IMR-90 (cell line): Measurements from ENCODE around the gene PPDPF. TPM values are rescaled to one million over a fixed set of nuclear protein-coding genes. Genes with fewer than 3 reads are reported as not detected.

Experiments
- ATAC-seq: fragments of 200-7000 bp; cut with Tn5 transposase; 2 replicates; pipeline ENCODE4 v1.9.1; 2020; ENCODE audit warnings: low read depth, mild to moderate bottlenecking, moderate library complexity
- BruUV-seq: library from RNA; stranded (reverse); fragments of 400-500 nt; replicated peaks from 2 replicates; lab custom pipeline; 2021; lab: Mats Ljungman, UMichigan
- CTCF ChIA-PET: fragments of 300-600 bp; formaldehyde crosslinking; extraction: SDS; loops from one replicate; lab custom pipeline; 2021; ENCODE audit warnings: antibody characterized with exemption; lab: Yijun Ruan, JAX
- POLR2A ChIA-PET: fragments of 300-600 bp; sonication (Branson Sonifier 250); formaldehyde crosslinking; loops from one replicate; lab custom pipeline; 2022; ENCODE audit warnings: antibody characterized with exemption; ENCODE audit not compliant: unreplicated experiment; lab: Charles Lee
- DNase-seq: peaks from one replicate; pipeline ENCODE4 v3.0.0; 2013
- H2AFZ ChIP-seq: replicated peaks from 2 replicates; pipeline ENCODE3; 2013; ENCODE audit warnings: low read length, mild to moderate bottlenecking; ENCODE audit not compliant: poor library complexity
- H2AK5ac ChIP-seq: 2 replicates; pipeline ENCODE4 v1.6.1; 2013; ENCODE audit warnings: low read depth, low read length, inconsistent platforms
- H2AK9ac ChIP-seq: replicated peaks from 2 replicates; pipeline ENCODE3; 2013; ENCODE audit warnings: mild to moderate bottlenecking, low read depth, low read length, moderate library complexity; ENCODE audit not compliant: poor library complexity
- H2BK120ac ChIP-seq: 2 replicates; pipeline ENCODE4 v1.6.1; 2013; ENCODE audit warnings: low read depth, low read length, inconsistent platforms
- H2BK15ac ChIP-seq: 3 replicates; pipeline ENCODE4 v1.6.1; 2013; ENCODE audit warnings: low read depth, low read length, inconsistent platforms
- H2BK20ac ChIP-seq: 2 replicates; pipeline ENCODE4 v1.6.1; 2013; ENCODE audit warnings: low read depth, mild to moderate bottlenecking, inconsistent platforms, low read length, moderate library complexity
- H2BK5ac ChIP-seq: 2 replicates; pipeline ENCODE4 v1.6.1; 2013; ENCODE audit warnings: mild to moderate bottlenecking, low read depth, low read length, inconsistent platforms; ENCODE audit not compliant: poor library complexity, severe bottlenecking
- H3K14ac ChIP-seq: replicated peaks from 2 replicates; pipeline ENCODE4 v1.6.1; 2013; ENCODE audit warnings: low read depth, low read length, inconsistent platforms
- H3K18ac ChIP-seq: 2 replicates; pipeline ENCODE4 v1.6.1; 2013; ENCODE audit warnings: low read depth, low read length, control low read depth
- H3K23ac ChIP-seq: 2 replicates; pipeline ENCODE4 v1.6.1; 2013; ENCODE audit warnings: low read depth, low read length, inconsistent platforms
- H3K27ac ChIP-seq: 2 replicates; pipeline ENCODE4 v1.5.1; 2013; ENCODE audit warnings: mild to moderate bottlenecking, control low read depth, low read length; ENCODE audit not compliant: insufficient read depth
- H3K27me3 ChIP-seq: 2 replicates; pipeline ENCODE4 v1.6.1; 2013; ENCODE audit warnings: low read length; ENCODE audit not compliant: control insufficient read depth, insufficient read depth
- H3K36me3 ChIP-seq: 2 replicates; pipeline ENCODE4 v1.6.1; 2013; ENCODE audit warnings: low read length, mixed read lengths; ENCODE audit not compliant: control insufficient read depth, insufficient read depth
- H3K4ac ChIP-seq: 2 replicates; pipeline ENCODE4 v1.6.1; 2013; ENCODE audit warnings: low read depth, low read length, inconsistent platforms
- H3K4me1 ChIP-seq: 2 replicates; pipeline ENCODE4 v1.6.1; 2013; ENCODE audit warnings: low read length, mixed read lengths; ENCODE audit not compliant: control insufficient read depth, insufficient read depth
- H3K4me2 ChIP-seq: 2 replicates; pipeline ENCODE4 v1.6.1; 2013; ENCODE audit warnings: low read depth, mild to moderate bottlenecking, control low read depth, low read length, moderate library complexity
- H3K4me3 ChIP-seq: 2 replicates; pipeline ENCODE4 v1.5.1; 2013; ENCODE audit warnings: low read depth, mild to moderate bottlenecking, control low read depth, low read length, moderate library complexity; ENCODE audit not compliant: insufficient read depth
- H3K56ac ChIP-seq: 2 replicates; pipeline ENCODE4 v1.6.1; 2013; ENCODE audit warnings: low read length, inconsistent platforms; ENCODE audit not compliant: insufficient read depth; ENCODE audit errors: extremely low read depth
- H3K79me1 ChIP-seq, 2 experiments: 2 replicates each; pipeline ENCODE4 v1.6.1; 2013; ENCODE audit warnings: low read length in 2 of 2, inconsistent platforms in 1 of 2, low read depth in 1 of 2
- H3K9ac ChIP-seq: 2 replicates; pipeline ENCODE4 v1.6.1; 2013; ENCODE audit warnings: low read depth, low read length, control low read depth
- H3K9me1 ChIP-seq: 2 replicates; pipeline ENCODE4 v1.6.1; 2013; ENCODE audit warnings: low read length, inconsistent platforms; ENCODE audit not compliant: insufficient read depth
- H3K9me3 ChIP-seq: 2 replicates; pipeline ENCODE4 v1.6.1; 2013; ENCODE audit warnings: low read length; ENCODE audit not compliant: control insufficient read depth, insufficient read depth
- H4K20me1 ChIP-seq: 2 replicates; pipeline ENCODE4 v1.6.1; 2013; ENCODE audit warnings: low read length, inconsistent platforms; ENCODE audit not compliant: insufficient read depth
- H4K5ac ChIP-seq: 2 replicates; pipeline ENCODE4 v1.6.1; 2013; ENCODE audit warnings: mild to moderate bottlenecking, low read depth, low read length, control low read depth
- H4K8ac ChIP-seq, 2 experiments: 2 replicates each; pipeline ENCODE4 v1.6.1; 2013; ENCODE audit warnings: low read depth in 2 of 2, low read length in 2 of 2, control low read depth in 1 of 2, inconsistent platforms in 1 of 2
- H4K91ac ChIP-seq: 2 replicates; pipeline ENCODE4 v1.6.1; 2013; ENCODE audit warnings: low read depth, low read length, inconsistent platforms; ENCODE audit not compliant: insufficient read depth
- BHLHE40 ChIP-seq: fragments of 150-350 bp; IDR thresholded peaks from 2 replicates; pipeline ENCODE4 v1.6.1; 2016; ENCODE audit warnings: mild to moderate bottlenecking, low read depth, low read length
- CEBPB ChIP-seq: IDR thresholded peaks from 2 replicates; pipeline ENCODE4 v1.6.1; 2012; ENCODE audit warnings: low read depth, low read length, improper control_type of control experiment
- CHD1 ChIP-seq: IDR thresholded peaks from 2 replicates; pipeline ENCODE4 v1.6.1; 2012; ENCODE audit warnings: low read depth, low read length, improper control_type of control experiment
- MAFK ChIP-seq: IDR thresholded peaks from 2 replicates; pipeline ENCODE4 v1.6.1; 2012; ENCODE audit warnings: low read depth, low read length, improper control_type of control experiment
- MXI1 ChIP-seq: IDR thresholded peaks from 2 replicates; pipeline ENCODE4 v1.6.1; 2012; ENCODE audit warnings: low read depth, mild to moderate bottlenecking, low read length, moderate library complexity, borderline replicate concordance
- RCOR1 ChIP-seq: IDR thresholded peaks from 2 replicates; pipeline ENCODE4 v1.6.1; 2012; ENCODE audit warnings: mild to moderate bottlenecking, low read length, improper control_type of control experiment; ENCODE audit not compliant: insufficient replicate concordance
- SMC3 ChIP-seq: fragments of 150-350 bp; IDR thresholded peaks from 2 replicates; pipeline ENCODE4 v1.6.1; 2016; ENCODE audit warnings: low read depth, mild to moderate bottlenecking, antibody characterized with exemption, low read length, moderate library complexity
- WGBS, 2 experiments: methylation state at CpG; one replicate each; pipeline versions ENCODE4 v1.1.5 to v1.1.7; 2013; ENCODE audit warnings: missing lambda C conversion rate in 2 of 2; ENCODE audit not compliant: insufficient read length in 1 of 2; ENCODE audit errors: extremely low coverage in 2 of 2; 5-methylcytosine and 5-hydroxymethylcytosine counted together
- dilution Hi-C: fragments of 300-500 bp; cut with HindIII; formaldehyde crosslinking; loops from one replicate; pipeline ENCODE4 v1.14.3; 2018; ENCODE audit warnings: low sequenced_read_pairs; ENCODE audit not compliant: unreplicated experiment
- in situ Hi-C: fragments of 300-500 bp; cut with MboI; formaldehyde crosslinking; loops from 3 replicates; pipeline ENCODE4 v1.14.3; 2019; ENCODE audit warnings: low sequenced_read_pairs, inconsistent platforms, mixed read lengths
- intact Hi-C: fragments of 100-400 bp; cut with micrococcal nuclease; formaldehyde crosslinking; loops from 2 replicates; pipeline ENCODE4 v1.10.0; 2022
- polyA plus RNA-seq, 3 experiments: library from polyadenylated mRNA; depleted of rRNA; stranded (reverse); fragments of >200 nt; gene quantifications; 2 replicates each; pipeline ENCODE4 v1.2.3, GENCODE V29; 2012; ENCODE audit warnings: low replicate concordance in 1 of 3
- total RNA-seq: library from RNA; depleted of rRNA; stranded (reverse); fragments of >200 nt; gene quantifications from 2 replicates; pipeline ENCODE4 v1.2.3, GENCODE V29; 2012
- TF ChIP-seq, protein P1 (sequence below): conservative IDR thresholded peaks from 2 replicates; pipeline ENCODE4 v1.5.1; 2012; ENCODE audit warnings: mild to moderate bottlenecking, low read depth, low read length, improper control_type of control experiment
- TF ChIP-seq, protein P2 (sequence below): fragments of 150-350 bp; IDR thresholded peaks from 2 replicates; pipeline ENCODE4 v1.6.1; 2016; ENCODE audit warnings: low read depth, mild to moderate bottlenecking, low read length, moderate library complexity, borderline replicate concordance

Gene PPDPF
- total and polyA plus RNA-seq, 2 of the 4 experiments (the other 2 are of a cell fraction) = 12.9 to 171 TPM

DNA sequence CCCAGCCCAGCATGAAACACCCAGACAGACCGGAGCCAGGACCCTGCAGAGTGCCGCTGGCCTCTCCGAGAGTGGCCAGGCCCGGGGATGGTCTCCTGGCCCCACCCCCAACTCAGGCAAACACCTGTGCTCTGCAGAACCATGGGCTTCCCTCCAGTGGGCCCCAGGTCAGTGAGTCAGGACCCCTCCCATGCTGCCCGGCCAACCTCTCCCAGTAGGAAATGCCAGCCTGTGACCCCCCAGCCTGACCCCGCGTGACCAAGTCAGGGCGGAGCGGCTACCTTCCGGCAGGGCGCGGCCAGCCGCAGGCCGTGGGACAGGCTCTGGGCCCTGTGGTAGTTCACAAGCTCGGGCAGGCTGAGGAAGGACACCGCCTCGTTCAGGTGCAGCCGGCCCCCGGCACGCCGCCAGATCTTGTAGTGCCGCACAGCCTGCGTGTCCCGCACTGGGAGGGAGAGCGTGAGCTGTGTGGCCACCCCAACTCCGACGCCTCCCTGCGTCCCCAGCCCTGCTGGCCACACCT is 13.4 kb downstream of the PPDPF start:
- no peaks in the 10 kb centered on the region for H4K20me1 ChIP-seq
- H2BK15ac ChIP-seq = no peak overlapping the region
- dilution Hi-C loops = no loop called here
- H3K56ac ChIP-seq = no peak overlapping the region
- H4K5ac ChIP-seq = no peak overlapping the region
- H3K36me3 ChIP-seq = no peaks in the 10 kb centered on the region
- peaks cover 4% of the 10 kb centered on the region; the same call in 1 of the 2 replicates for H3K27me3 ChIP-seq
- no peak overlapping the region for H2AK9ac ChIP-seq
- no peak overlapping the region for H3K9ac ChIP-seq
- ATAC-seq (no peak), DNase-seq (no peak)
- no peak for TF ChIP-seq MXI1
- TF ChIP-seq RCOR1 = no peak
- TF ChIP-seq CEBPB = no peak
- no peak for TF ChIP-seq CHD1
- TF ChIP-seq SMC3 = no peak
- TF ChIP-seq, protein P1, sequence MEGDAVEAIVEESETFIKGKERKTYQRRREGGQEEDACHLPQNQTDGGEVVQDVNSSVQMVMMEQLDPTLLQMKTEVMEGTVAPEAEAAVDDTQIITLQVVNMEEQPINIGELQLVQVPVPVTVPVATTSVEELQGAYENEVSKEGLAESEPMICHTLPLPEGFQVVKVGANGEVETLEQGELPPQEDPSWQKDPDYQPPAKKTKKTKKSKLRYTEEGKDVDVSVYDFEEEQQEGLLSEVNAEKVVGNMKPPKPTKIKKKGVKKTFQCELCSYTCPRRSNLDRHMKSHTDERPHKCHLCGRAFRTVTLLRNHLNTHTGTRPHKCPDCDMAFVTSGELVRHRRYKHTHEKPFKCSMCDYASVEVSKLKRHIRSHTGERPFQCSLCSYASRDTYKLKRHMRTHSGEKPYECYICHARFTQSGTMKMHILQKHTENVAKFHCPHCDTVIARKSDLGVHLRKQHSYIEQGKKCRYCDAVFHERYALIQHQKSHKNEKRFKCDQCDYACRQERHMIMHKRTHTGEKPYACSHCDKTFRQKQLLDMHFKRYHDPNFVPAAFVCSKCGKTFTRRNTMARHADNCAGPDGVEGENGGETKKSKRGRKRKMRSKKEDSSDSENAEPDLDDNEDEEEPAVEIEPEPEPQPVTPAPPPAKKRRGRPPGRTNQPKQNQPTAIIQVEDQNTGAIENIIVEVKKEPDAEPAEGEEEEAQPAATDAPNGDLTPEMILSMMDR = no peak
- TF ChIP-seq BHLHE40 = no peak
- TF ChIP-seq, protein P2, sequence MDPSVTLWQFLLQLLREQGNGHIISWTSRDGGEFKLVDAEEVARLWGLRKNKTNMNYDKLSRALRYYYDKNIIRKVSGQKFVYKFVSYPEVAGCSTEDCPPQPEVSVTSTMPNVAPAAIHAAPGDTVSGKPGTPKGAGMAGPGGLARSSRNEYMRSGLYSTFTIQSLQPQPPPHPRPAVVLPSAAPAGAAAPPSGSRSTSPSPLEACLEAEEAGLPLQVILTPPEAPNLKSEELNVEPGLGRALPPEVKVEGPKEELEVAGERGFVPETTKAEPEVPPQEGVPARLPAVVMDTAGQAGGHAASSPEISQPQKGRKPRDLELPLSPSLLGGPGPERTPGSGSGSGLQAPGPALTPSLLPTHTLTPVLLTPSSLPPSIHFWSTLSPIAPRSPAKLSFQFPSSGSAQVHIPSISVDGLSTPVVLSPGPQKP = no peak
- TF ChIP-seq MAFK = no peak
- no peak overlapping the region for H3K23ac ChIP-seq
- no peak overlapping the region for H4K91ac ChIP-seq
- H3K4me3 ChIP-seq = no peak overlapping the region
- H3K4me2 ChIP-seq = no peak overlapping the region
- no peaks in the 10 kb centered on the region for H3K9me1 ChIP-seq
- in situ Hi-C loops = loop anchor here (10.0 kb wide), 2 partner anchors 331 to 441 kb away; partner anchors contain the start of genes ABHD16B, SAMD10 and TPD52L2
- ChIA-PET POLR2A (no interaction called here), CTCF (no interaction called here)
- no peak overlapping the region for H2AK5ac ChIP-seq
- H3K4ac ChIP-seq = no peak overlapping the region
- no peak overlapping the region for H2BK5ac ChIP-seq
- no peak overlapping the region for H3K18ac ChIP-seq
- H3K9me3 ChIP-seq = no peaks in the 10 kb centered on the region
- no peak overlapping the region for H4K8ac ChIP-seq
- H2BK120ac ChIP-seq = no peak overlapping the region
- H3K14ac ChIP-seq = no peak overlapping the region
- no peaks in the 10 kb centered on the region for H3K79me1 ChIP-seq
- intact Hi-C loops = loop anchor here (10.0 kb wide), 1 partner anchor 121 kb away; the partner anchor contains the start of genes RTEL1 and STMN3
- H2BK20ac ChIP-seq = no peak overlapping the region
- BruUV-seq = no TSS peak
- H2AFZ ChIP-seq = no peak overlapping the region
- H3K4me1 ChIP-seq = no peaks in the 10 kb centered on the region; the same call in 1 of the 2 replicates
- H3K27ac ChIP-seq = no peak overlapping the region
- WGBS, 2 experiments = 69% methylated on average over 25 of the region's 28 CpGs; no CpG with 5 or more reads in 1 of the 2 experiments
